Type B pancreatic cell (in vitro differentiated cells): Measurements from ENCODE around the gene SPATS2. TPM values are rescaled to one million over a fixed set of nuclear protein-coding genes. Genes with fewer than 3 reads are reported as not detected.
"Not testable (repeated sequence)": the region's sequence is repeated elsewhere in the genome, so short reads cannot be mapped to it uniquely, and the experiment has no call there.

Source experiments
- DNase-seq: peaks from one replicate; pipeline ENCODE4 v3.0.0; 2021; ENCODE audit warnings: mixed read lengths; ENCODE audit not compliant: unreplicated experiment; ENCODE audit errors: extremely low spot score
- H3K27ac Mint-ChIP-seq: 2 replicates; pipeline ENCODE4 v1.8.0; 2021; ENCODE audit warnings: mild to moderate bottlenecking, mixed read lengths
- H3K27me3 Mint-ChIP-seq: 2 replicates; pipeline ENCODE4 v1.8.0; 2021; ENCODE audit warnings: mixed read lengths
- H3K36me3 Mint-ChIP-seq: 2 replicates; pipeline ENCODE4 v1.8.0; 2021; ENCODE audit warnings: mixed read lengths
- H3K4me1 Mint-ChIP-seq: one replicate; pipeline ENCODE4 v1.8.0; 2021; ENCODE audit warnings: mixed read lengths; ENCODE audit not compliant: unreplicated experiment
- H3K4me3 Mint-ChIP-seq: 2 replicates; pipeline ENCODE4 v1.8.0; 2021; ENCODE audit warnings: mild to moderate bottlenecking, mixed read lengths
- H3K9me3 Mint-ChIP-seq: 2 replicates; pipeline ENCODE4 v1.8.0; 2021; ENCODE audit warnings: mixed read lengths
- total RNA-seq: library from RNA; stranded (reverse); gene quantifications from 2 replicates; pipeline ENCODE4 v1.2.1, GENCODE V29; 2021; ENCODE audit warnings: low replicate concordance
- TF ChIP-seq, protein P1 (sequence below): fragments of 200-600 bp; sonication (generic); conservative IDR thresholded peaks from 2 replicates; pipeline ENCODE4 v1.5.0; 2021; ENCODE audit warnings: antibody characterized with exemption, mild to moderate bottlenecking

SPATS2 gene
- total RNA-seq, 1 donor from 2014 or later, result 40.3 TPM

DNA sequence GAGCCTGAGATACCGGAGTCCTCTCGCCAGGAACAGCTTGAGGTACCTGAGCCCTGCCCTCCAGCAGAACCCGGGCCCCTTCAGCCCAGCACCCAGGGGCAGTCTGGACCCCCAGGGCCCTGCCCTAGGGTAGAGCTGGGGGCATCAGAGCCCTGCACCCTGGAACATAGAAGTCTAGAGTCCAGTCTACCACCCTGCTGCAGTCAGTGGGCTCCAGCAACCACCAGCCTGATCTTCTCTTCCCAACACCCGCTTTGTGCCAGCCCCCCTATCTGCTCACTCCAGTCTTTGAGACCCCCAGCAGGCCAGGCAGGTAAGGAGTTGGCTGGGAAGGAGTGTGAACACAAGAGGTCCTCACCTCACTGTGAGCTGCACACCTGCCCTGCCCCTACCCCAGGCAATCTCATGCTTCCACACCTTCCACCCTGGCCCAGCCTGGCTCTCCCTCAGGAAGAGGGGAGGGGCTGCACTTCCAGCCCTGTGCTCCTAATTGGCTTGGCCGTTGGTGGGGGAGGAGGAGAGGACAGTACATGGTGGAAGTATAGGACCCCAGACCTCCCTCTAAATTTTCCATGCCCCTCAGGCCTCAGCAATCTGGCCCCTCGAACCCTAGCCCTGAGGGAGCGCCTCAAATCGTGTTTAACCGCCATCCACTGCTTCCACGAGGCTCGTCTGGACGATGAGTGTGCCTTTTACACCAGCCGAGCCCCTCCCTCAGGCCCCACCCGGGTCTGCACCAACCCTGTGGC is 36.5 kb upstream of the SPATS2 start:
- DNase-seq, result no peak
- H3K4me1 Mint-ChIP-seq, result peaks cover 10% of the 10 kb centered on the region

DNA sequence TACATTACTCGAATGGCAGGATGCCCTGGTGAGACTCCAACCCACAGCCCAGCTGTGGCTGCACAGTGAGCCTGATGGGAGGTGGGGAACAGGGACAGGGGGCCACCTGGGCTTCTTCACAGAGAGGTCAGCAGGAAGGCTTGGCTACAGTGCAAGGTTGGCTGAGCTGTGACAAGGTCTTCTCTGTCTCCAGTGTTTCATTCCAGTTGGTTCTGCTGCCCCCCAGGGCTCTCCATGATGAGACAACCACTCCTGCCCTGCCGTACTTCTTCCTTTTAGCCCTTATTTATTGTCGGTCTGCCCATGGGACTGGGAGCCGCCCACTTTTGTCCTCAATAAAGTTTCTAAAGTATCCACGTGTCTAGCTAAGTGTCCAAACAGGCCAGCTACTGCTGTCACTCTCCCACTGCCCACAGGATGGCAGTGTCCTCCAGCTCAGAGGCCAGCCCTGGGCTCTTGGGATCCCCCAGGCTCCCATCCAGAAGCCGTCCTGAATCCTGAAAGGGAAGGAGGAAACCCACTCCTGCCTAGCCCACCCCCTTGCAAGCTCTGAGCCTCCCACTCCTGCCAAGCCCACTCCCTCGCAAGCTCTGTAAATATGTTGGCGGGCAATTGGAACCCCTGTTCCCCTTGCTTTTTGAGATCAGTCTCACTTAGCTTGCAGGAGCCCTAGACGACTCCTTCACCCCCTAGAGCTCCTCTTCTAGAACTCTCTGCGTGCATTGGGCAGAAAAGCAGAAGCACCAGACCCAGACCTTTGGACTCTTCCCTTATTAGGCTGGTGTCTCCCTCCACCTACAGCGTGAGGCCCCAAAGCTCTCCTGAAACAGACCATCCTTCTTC is 35.7 kb upstream of the SPATS2 start:
- Mint-ChIP-seq H3K27me3 (peaks cover 22% of the 10 kb centered on the region), H3K4me1 (peaks cover 10% of the 10 kb centered on the region), H3K36me3 (peaks cover 8% of the 10 kb centered on the region), H3K27ac (peak overlapping the region; percentile 23), H3K4me3 (peak overlapping the region; percentile 4), H3K9me3 (no peaks in the 10 kb centered on the region)
- no peak for DNase-seq
- TF ChIP-seq, protein P1, sequence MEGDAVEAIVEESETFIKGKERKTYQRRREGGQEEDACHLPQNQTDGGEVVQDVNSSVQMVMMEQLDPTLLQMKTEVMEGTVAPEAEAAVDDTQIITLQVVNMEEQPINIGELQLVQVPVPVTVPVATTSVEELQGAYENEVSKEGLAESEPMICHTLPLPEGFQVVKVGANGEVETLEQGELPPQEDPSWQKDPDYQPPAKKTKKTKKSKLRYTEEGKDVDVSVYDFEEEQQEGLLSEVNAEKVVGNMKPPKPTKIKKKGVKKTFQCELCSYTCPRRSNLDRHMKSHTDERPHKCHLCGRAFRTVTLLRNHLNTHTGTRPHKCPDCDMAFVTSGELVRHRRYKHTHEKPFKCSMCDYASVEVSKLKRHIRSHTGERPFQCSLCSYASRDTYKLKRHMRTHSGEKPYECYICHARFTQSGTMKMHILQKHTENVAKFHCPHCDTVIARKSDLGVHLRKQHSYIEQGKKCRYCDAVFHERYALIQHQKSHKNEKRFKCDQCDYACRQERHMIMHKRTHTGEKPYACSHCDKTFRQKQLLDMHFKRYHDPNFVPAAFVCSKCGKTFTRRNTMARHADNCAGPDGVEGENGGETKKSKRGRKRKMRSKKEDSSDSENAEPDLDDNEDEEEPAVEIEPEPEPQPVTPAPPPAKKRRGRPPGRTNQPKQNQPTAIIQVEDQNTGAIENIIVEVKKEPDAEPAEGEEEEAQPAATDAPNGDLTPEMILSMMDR, result peak; percentile 84

More for the DNA sequence above, 36.5 kb upstream of the SPATS2 start:
- TF ChIP-seq, protein P1, result no peak
- Mint-ChIP-seq H3K27me3 (peaks cover 19% of the 10 kb centered on the region), H3K36me3 (peaks cover 8% of the 10 kb centered on the region), H3K27ac (no peak overlapping the region), H3K4me3 (no peak overlapping the region), H3K9me3 (no peaks in the 10 kb centered on the region)

DNA sequence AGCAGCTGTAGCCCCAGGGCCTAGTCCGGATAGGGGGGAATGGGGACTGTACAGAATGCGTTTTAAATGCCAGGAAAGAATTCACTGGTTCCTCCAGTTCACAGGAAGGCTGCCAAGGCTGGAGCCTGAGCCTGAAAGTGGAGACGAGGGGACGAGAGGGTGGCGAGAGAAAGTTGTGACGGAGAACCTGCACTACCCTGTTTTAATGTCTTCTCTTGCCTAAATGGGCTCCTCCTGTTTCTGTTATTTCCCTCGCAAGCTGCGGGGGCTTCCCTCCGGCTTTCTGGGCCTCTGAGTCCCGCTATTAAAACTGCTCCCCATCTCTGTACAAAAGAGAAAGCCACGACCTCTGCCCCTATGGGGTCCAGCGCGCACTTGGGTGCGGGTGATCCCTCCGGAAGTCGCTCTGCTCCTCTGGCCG is 34.8 kb upstream of the SPATS2 start:
- peaks cover 14% of the 10 kb centered on the region for H3K4me1 Mint-ChIP-seq
- H3K27ac Mint-ChIP-seq, result peak overlapping the region; percentile 23
- H3K4me3 Mint-ChIP-seq, result no peak overlapping the region
- DNase-seq, result no peak
- H3K9me3 Mint-ChIP-seq, result no peaks in the 10 kb centered on the region
- TF ChIP-seq, protein P1, result no peak
- peaks cover 30% of the 10 kb centered on the region for H3K27me3 Mint-ChIP-seq
- peaks cover 8% of the 10 kb centered on the region for H3K36me3 Mint-ChIP-seq

DNA sequence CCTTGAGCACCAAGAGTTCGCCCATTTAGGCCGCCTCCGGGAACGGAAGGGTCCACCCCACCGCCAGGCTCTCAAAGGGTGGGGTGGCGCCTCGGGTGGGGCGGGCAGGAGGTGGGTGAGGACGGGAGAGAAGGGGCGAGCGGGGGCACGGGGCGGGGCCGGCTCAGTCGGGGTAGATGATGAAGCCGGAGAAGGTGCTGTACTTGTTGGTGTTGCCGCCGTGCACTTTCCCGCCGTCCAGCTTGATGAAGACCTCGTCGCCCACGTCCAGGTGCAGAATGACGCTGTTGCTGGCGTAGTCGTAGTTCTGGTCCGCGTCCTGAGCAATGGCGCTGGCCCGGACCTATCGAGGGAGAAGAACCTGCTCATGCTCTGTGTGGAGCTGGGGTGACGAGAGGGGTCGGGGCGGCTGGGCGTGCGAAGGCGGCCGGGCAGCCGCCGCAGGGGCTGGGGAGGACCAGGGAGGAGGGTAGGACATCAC is 34.3 kb upstream of the SPATS2 start:
- H3K9me3 Mint-ChIP-seq, result no peaks in the 10 kb centered on the region
- H3K4me1 Mint-ChIP-seq, result peaks cover 19% of the 10 kb centered on the region
- TF ChIP-seq, protein P1, result no peak
- H3K27ac Mint-ChIP-seq, result no peak overlapping the region
- peaks cover 4% of the 10 kb centered on the region for H3K36me3 Mint-ChIP-seq
- DNase-seq, result no peak
- no peak overlapping the region for H3K4me3 Mint-ChIP-seq
- H3K27me3 Mint-ChIP-seq, result peaks cover 35% of the 10 kb centered on the region

DNA sequence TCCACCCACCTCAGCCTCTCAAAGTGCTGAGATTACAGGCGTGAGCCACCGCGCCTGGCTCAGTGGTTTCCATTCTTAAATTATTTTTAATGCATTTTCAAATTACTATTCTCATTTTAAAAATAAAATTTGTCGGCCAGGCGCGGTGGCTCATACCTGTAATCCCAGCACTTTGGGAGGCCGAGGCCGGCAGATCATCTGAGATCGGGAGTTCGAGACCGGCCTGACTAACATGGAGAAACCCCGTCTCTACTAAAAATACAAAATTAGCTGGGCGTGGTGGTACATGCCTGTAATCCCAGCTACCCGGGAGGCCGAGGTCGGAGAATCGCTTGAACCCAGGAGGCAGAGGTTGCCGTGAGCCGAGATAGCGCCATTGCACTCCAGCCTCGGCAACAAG is 33.5 kb upstream of the SPATS2 start:
- peaks cover 26% of the 10 kb centered on the region for H3K4me1 Mint-ChIP-seq
- not testable (repeated sequence) for DNase-seq, H3K27ac Mint-ChIP-seq, H3K36me3 Mint-ChIP-seq, H3K9me3 Mint-ChIP-seq, H3K4me3 Mint-ChIP-seq
- H3K27me3 Mint-ChIP-seq, result peaks cover 43% of the 10 kb centered on the region

DNA sequence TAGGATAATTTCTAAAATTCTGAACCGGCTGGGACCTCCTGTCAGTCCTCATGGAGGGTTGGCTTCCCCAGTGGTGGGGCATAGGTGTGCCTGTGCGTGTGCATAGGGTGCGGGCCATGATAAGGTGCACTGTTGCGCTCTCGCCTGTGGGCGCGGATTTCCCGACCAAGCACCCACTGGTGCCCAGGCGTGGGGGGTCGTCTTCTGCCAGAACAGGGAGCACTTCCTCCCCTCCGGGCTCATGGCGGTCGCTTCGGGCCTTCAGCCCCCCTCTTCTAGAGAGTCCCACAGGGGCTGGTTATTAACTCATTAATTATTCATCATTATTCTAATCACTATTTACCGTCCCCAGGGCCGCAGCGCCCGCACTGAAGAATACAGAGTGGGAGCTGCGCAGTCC is 33.0 kb upstream of the SPATS2 start:
- Mint-ChIP-seq H3K4me1 (peaks cover 31% of the 10 kb centered on the region), H3K9me3 (no peaks in the 10 kb centered on the region), H3K27ac (no peak overlapping the region), H3K27me3 (peaks cover 48% of the 10 kb centered on the region), H3K4me3 (no peak overlapping the region), H3K36me3 (peaks cover 4% of the 10 kb centered on the region)
- TF ChIP-seq, protein P1, result no peak
- DNase-seq, result no peak
